ENCODE results near the gene UROS. TPM values are rescaled to one million over a fixed set of nuclear protein-coding genes. Genes with fewer than 3 reads are reported as not detected.
A peak's percentile ranks its signal among the peaks of the same experiment; 100 is the strongest.

UROS gene
- total RNA-seq, 1 donor from 2014 or later = 64.6 TPM

DNA sequence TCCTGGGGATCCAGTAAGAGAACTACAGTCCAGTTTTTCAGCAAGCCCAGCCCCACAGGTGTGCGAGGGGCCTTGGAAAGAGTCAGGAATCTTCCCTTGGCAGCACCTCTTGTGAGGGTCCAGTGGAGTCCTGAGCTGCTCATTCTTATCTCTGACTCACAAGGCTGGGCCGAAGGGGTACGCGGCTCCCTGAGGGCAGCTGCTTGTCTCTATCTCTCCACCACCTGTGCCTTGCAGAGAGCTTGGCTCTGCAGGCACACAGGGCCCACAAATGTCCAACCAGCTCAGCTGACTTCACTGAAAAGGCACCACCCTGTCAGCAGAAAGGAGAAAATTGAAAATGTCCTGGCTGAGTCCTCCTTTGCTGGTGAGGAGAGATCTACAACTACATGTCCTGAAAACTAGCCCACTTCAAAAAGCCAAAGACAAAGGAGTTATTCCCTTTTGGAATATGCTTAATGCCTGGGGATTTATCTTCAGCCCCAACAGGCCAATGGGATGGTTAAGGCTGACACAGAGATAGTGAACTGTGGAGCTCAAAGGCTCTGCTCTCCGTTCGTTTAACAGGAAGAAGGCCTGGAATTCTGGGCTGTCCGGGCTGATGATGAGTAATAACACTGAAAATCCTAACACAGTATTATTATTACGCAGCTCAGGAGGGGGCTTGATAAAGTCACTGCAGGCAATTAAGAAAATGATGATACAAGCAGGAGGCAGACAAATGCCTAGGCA lies 23.4 kb downstream of the UROS start:
- H4K20me1 ChIP-seq (ENCODE audit: insufficient read depth, low read length) = peaks cover 9% of the 10 kb centered on the region
- no peak overlapping the region for H3K4me2 ChIP-seq (ENCODE audit: low read length)
- no peak overlapping the region for H2AFZ ChIP-seq (ENCODE audit: low read depth, low read length)
- H3K27me3 Mint-ChIP-seq (ENCODE audit: low read depth, unreplicated experiment) = no peaks in the 10 kb centered on the region
- no peak overlapping the region for H3K27ac ChIP-seq (ENCODE audit: low read depth, low read length)
- no peaks in the 10 kb centered on the region for H3K9me3 ChIP-seq (ENCODE audit: insufficient read depth, low read depth, low read length)
- H3K36me3 ChIP-seq (ENCODE audit: insufficient read depth, low read length) = peaks cover 4% of the 10 kb centered on the region
- peak overlapping the region; percentile 23 for H3K27ac Mint-ChIP-seq (ENCODE audit: unreplicated experiment)
- H3K4me3 Mint-ChIP-seq (ENCODE audit: unreplicated experiment) = no peak overlapping the region
- H3K4me3 ChIP-seq (ENCODE audit: insufficient read depth, low read depth, low read length) = no peak overlapping the region
- H3K4me1 ChIP-seq (ENCODE audit: insufficient read depth, low read length) = no peaks in the 10 kb centered on the region
- no peaks in the 10 kb centered on the region for H3K79me2 ChIP-seq (ENCODE audit: insufficient read depth, low read length)
- no peaks in the 10 kb centered on the region for H3K9me3 Mint-ChIP-seq (ENCODE audit: unreplicated experiment)
- DNase-seq (ENCODE audit: low read depth) (no peak), FAIRE-seq (no peak)
- TF ChIP-seq EZH2 (IDR thresholded peaks at IDR 0.05; ENCODE audit: insufficient read depth, low read length) (no peak), CTCF (IDR thresholded peaks at IDR 0.05; ENCODE audit: insufficient read depth, low read depth, low read length) (no peak)
- peaks cover 16% of the 10 kb centered on the region for H3K4me1 Mint-ChIP-seq (ENCODE audit: low read depth, unreplicated experiment)
- no peaks in the 10 kb centered on the region for H3K27me3 ChIP-seq (ENCODE audit: insufficient read depth, low read length)
- H3K36me3 Mint-ChIP-seq (ENCODE audit: low read depth, unreplicated experiment) = peaks cover 28% of the 10 kb centered on the region
- H3K9ac ChIP-seq (ENCODE audit: low read length) = no peak overlapping the region

GRCh38 chr10:125797994-125798662 lies 24.9 kb downstream of the UROS start:
- Mint-ChIP-seq H3K27ac (ENCODE audit: unreplicated experiment) (no peak overlapping the region), H3K27me3 (ENCODE audit: low read depth, unreplicated experiment) (no peaks in the 10 kb centered on the region), H3K4me3 (ENCODE audit: unreplicated experiment) (no peak overlapping the region), H3K9me3 (ENCODE audit: unreplicated experiment) (no peaks in the 10 kb centered on the region), H3K36me3 (ENCODE audit: low read depth, unreplicated experiment) (peaks cover 28% of the 10 kb centered on the region), H3K4me1 (ENCODE audit: low read depth, unreplicated experiment) (peaks cover 16% of the 10 kb centered on the region)
- Histone ChIP-seq H3K4me3 (ENCODE audit: insufficient read depth, low read depth, low read length) (no peak overlapping the region), H3K79me2 (ENCODE audit: insufficient read depth, low read length) (no peaks in the 10 kb centered on the region), H3K36me3 (ENCODE audit: insufficient read depth, low read length) (peaks cover 12% of the 10 kb centered on the region), H4K20me1 (ENCODE audit: insufficient read depth, low read length) (peaks cover 9% of the 10 kb centered on the region), H3K27me3 (ENCODE audit: insufficient read depth, low read length) (no peaks in the 10 kb centered on the region), H2AFZ (ENCODE audit: low read depth, low read length) (no peak overlapping the region), H3K27ac (ENCODE audit: low read depth, low read length) (no peak overlapping the region), H3K4me1 (ENCODE audit: insufficient read depth, low read length) (no peaks in the 10 kb centered on the region), H3K9me3 (ENCODE audit: insufficient read depth, low read depth, low read length) (no peaks in the 10 kb centered on the region), H3K4me2 (ENCODE audit: low read length) (no peak overlapping the region), H3K9ac (ENCODE audit: low read length) (no peak overlapping the region)
- TF ChIP-seq CTCF (IDR thresholded peaks at IDR 0.05; ENCODE audit: insufficient read depth, low read depth, low read length) = no peak
- FAIRE-seq (no peak), DNase-seq (ENCODE audit: low read depth) (no peak)

- Histone ChIP-seq H3K9ac (ENCODE audit: low read length) (no peak overlapping the region), H3K4me3 (ENCODE audit: insufficient read depth, low read depth, low read length) (no peak overlapping the region), H3K27me3 (ENCODE audit: insufficient read depth, low read length) (no peaks in the 10 kb centered on the region), H3K36me3 (ENCODE audit: insufficient read depth, low read length) (peaks cover 12% of the 10 kb centered on the region), H3K9me3 (ENCODE audit: insufficient read depth, low read depth, low read length) (no peaks in the 10 kb centered on the region), H3K4me2 (ENCODE audit: low read length) (no peak overlapping the region), H3K79me2 (ENCODE audit: insufficient read depth, low read length) (no peaks in the 10 kb centered on the region), H4K20me1 (ENCODE audit: insufficient read depth, low read length) (peaks cover 9% of the 10 kb centered on the region), H3K4me1 (ENCODE audit: insufficient read depth, low read length) (no peaks in the 10 kb centered on the region), H2AFZ (ENCODE audit: low read depth, low read length) (no peak overlapping the region), H3K27ac (ENCODE audit: low read depth, low read length) (no peak overlapping the region)
- no peaks in the 10 kb centered on the region for H3K27me3 Mint-ChIP-seq (ENCODE audit: low read depth, unreplicated experiment)
- DNase-seq (ENCODE audit: low read depth) (no peak), FAIRE-seq (no peak)
- no peaks in the 10 kb centered on the region for H3K9me3 Mint-ChIP-seq (ENCODE audit: unreplicated experiment)
- no peak overlapping the region for H3K4me3 Mint-ChIP-seq (ENCODE audit: unreplicated experiment)
- H3K36me3 Mint-ChIP-seq (ENCODE audit: low read depth, unreplicated experiment) = peaks cover 28% of the 10 kb centered on the region
- TF ChIP-seq EZH2 (IDR thresholded peaks at IDR 0.05; ENCODE audit: insufficient read depth, low read length) (no peak), CTCF (IDR thresholded peaks at IDR 0.05; ENCODE audit: insufficient read depth, low read depth, low read length) (no peak)
- no peak overlapping the region for H3K27ac Mint-ChIP-seq (ENCODE audit: unreplicated experiment)
- H3K4me1 Mint-ChIP-seq (ENCODE audit: low read depth, unreplicated experiment) = peaks cover 14% of the 10 kb centered on the region
Observed at GRCh38 chr10:125797424-125797823, 25.6 kb downstream of the UROS start.

Measured in astrocyte (in vitro differentiated cells and primary cell).